ENCODE results near the gene RAI1.

DNA sequence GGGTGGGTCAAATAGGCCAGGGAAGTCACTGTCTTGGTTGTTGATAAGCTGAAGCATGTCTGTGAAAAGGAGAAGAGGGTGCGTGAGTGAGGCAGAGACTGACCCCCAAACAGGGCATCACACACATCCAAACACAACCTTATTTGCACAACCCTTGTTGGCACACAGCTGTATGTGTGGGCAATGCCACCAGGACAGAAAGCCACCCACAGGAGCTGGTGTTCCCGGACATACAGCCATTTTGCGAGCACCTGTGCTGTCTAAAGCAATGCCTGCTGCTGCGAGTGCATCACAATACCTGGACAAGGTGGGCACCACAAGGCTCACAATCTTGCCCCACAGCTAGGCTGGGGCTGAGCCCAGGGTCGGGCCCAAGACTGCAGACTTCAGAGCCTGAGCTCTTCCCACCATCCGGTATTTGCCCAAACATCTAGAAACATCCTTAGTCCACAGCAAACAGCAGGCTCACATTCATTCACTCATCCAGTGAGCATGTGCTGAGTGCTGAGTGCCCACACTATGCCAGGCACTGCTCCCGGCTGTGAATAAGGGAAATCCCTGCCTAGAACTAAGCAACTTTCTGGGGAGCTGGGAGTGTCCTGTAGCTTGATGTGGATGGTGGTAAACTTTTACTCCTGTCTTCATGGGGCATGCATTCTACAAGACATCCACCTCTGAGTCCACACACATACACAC, 139.4 kb downstream of the RAI1 start:
- TF ChIP-seq SP1 (IDR thresholded peaks at IDR 0.05; ENCODE audit: low read depth, low read length) = no peak
- TF ChIP-seq JUN (IDR thresholded peaks at IDR 0.05; ENCODE audit: low read depth, low read length) = no peak
- TF ChIP-seq MAFK (IDR thresholded peaks at IDR 0.05; ENCODE audit: low read depth, low read length) = no peak
- TF ChIP-seq POLR2A (IDR thresholded peaks at IDR 0.05; ENCODE audit: control extremely low read depth in 1 of 2, low read depth in 2 of 2, low read length in 2 of 2) = no peak
- no peak for TF ChIP-seq TEAD4 (IDR thresholded peaks at IDR 0.05; ENCODE audit: low read depth, low read length)
- TF ChIP-seq POLR2AphosphoS5 (IDR thresholded peaks at IDR 0.05; ENCODE audit: low read depth, low read length) = no peak
- TF ChIP-seq, protein P1, sequence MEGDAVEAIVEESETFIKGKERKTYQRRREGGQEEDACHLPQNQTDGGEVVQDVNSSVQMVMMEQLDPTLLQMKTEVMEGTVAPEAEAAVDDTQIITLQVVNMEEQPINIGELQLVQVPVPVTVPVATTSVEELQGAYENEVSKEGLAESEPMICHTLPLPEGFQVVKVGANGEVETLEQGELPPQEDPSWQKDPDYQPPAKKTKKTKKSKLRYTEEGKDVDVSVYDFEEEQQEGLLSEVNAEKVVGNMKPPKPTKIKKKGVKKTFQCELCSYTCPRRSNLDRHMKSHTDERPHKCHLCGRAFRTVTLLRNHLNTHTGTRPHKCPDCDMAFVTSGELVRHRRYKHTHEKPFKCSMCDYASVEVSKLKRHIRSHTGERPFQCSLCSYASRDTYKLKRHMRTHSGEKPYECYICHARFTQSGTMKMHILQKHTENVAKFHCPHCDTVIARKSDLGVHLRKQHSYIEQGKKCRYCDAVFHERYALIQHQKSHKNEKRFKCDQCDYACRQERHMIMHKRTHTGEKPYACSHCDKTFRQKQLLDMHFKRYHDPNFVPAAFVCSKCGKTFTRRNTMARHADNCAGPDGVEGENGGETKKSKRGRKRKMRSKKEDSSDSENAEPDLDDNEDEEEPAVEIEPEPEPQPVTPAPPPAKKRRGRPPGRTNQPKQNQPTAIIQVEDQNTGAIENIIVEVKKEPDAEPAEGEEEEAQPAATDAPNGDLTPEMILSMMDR (IDR thresholded peaks at IDR 0.05; ENCODE audit: control extremely low read depth in 1 of 3, insufficient read depth in 1 of 3, low read depth in 1 of 3, low read length in 3 of 3) = no peak
- no peak for TF ChIP-seq TAF1 (IDR thresholded peaks at IDR 0.05; ENCODE audit: low read depth, low read length)
- TF ChIP-seq EP300 (IDR thresholded peaks at IDR 0.05; ENCODE audit: borderline replicate concordance in 1 of 2, low read depth in 2 of 2, low read length in 2 of 2) = no peak
- TF ChIP-seq EZH2 (IDR thresholded peaks at IDR 0.05; ENCODE audit: low read depth, low read length, severe bottlenecking) = no peak
- TF ChIP-seq CBX5 (IDR thresholded peaks at IDR 0.05; ENCODE audit: low read depth, low read length) = no peak
- TF ChIP-seq HDAC6 (IDR thresholded peaks at IDR 0.05; ENCODE audit: low read depth, low read length) = no peak

Data from H1 (cell line).